Gastrocnemius medialis (tissue), 4 donors: ENCODE data around the gene ISLR. TPM values are rescaled to one million over a fixed set of nuclear protein-coding genes. Genes with fewer than 3 reads are reported as not detected.

Experiments
- ATAC-seq, 2 donors: fragments of 150-250 bp; one replicate each; pipeline ENCODE4 v1.9.1; 2016
- DNase-seq, 2 donors: peaks; one replicate each; pipeline ENCODE4 v3.0.0-alpha.2; 2019
- H3K27ac ChIP-seq, 4 donors: fragments of 200-600 bp; sonication (generic); 1 replicate in 1 of 4; 2 replicates in 3 of 4; pipeline ENCODE4 v1.5.1; 2016 to 2018; ENCODE audit warnings: mild to moderate bottlenecking in 2 of 4, moderate library complexity in 1 of 4
- H3K27me3 ChIP-seq, 3 donors: fragments of 200-600 bp; sonication (generic) in 2 of 3; 1 replicate in 1 of 3; 2 replicates in 2 of 3; pipeline versions ENCODE4 v1.5.1 to v1.6.0; 2016 to 2019; ENCODE audit warnings: mild to moderate bottlenecking in 1 of 3, moderate library complexity in 1 of 3
- H3K36me3 ChIP-seq, 2 donors: fragments of 200-600 bp; sonication (generic) in 1 of 2; one replicate each; pipeline ENCODE4 v1.5.1; 2017 to 2018
- H3K4me1 ChIP-seq, 2 donors: fragments of 200-600 bp; sonication (generic) in 1 of 2; one replicate each; pipeline ENCODE4 v1.5.1; 2016 to 2017; ENCODE audit warnings: mild to moderate bottlenecking in 2 of 2
- H3K4me3 ChIP-seq, 4 donors: fragments of 200-600 bp; sonication (generic) in 3 of 4; 1 replicate in 1 of 4; 2 replicates in 3 of 4; pipeline ENCODE4 v1.5.1; 2016 to 2019; ENCODE audit warnings: mild to moderate bottlenecking in 2 of 4
- H3K9me3 ChIP-seq, 3 donors: fragments of 200-600 bp; sonication (generic) in 2 of 3; 1 replicate in 1 of 3; 2 replicates in 2 of 3; pipeline ENCODE4 v1.5.1; 2016 to 2019
- CTCF ChIP-seq, 5 experiments: fragments of 450-650 bp in 3 of 5; fragments of 200-600 bp in 2 of 5; sonication (generic) in 2 of 5; IDR thresholded peaks in 4 of 5; conservative IDR thresholded peaks in 1 of 5; 1 replicate in 4 of 5; 2 replicates in 1 of 5; pipeline ENCODE4 v1.5.1; 2016 to 2019; ENCODE audit warnings: antibody characterized with exemption in 5 of 5, mild to moderate bottlenecking in 3 of 5, moderate library complexity in 3 of 5
- POLR2A ChIP-seq, 2 donors: fragments of 450-650 bp; IDR thresholded peaks; one replicate each; pipeline ENCODE4 v1.6.1; 2017; ENCODE audit warnings: antibody characterized with exemption in 2 of 2, mild to moderate bottlenecking in 2 of 2, moderate library complexity in 2 of 2
- in situ Hi-C, 4 donors: fragments of 200-750 bp; cut with MboI; loops; one replicate each; pipeline versions ENCODE4 v1.15.0 to v1.8.0; 2017; ENCODE audit warnings: low sequenced_read_pairs in 4 of 4
- intact Hi-C: fragments of 100-400 bp; cut with DNase I; formaldehyde crosslinking; loops from one replicate; pipeline ENCODE4 v1.15.1; 2023; ENCODE audit warnings: low total_unique reads
- total RNA-seq, 4 donors: library from RNA; depleted of rRNA; stranded (reverse); fragments of >200 nt; gene quantifications; one replicate each; pipeline versions ENCODE4 v1.1.0 to v1.2.3, GENCODE V29; 2016

Gene ISLR
- total RNA-seq, 4 donors from 2014 or later = 5.9 to 29.4 (median 25.9) TPM

GRCh38 chr15:74141591-74141990 is 31.9 kb upstream of the ISLR start:
- H3K27ac ChIP-seq = no peak overlapping the region
- intact Hi-C loops = loop anchor here (10.0 kb wide), 1 partner anchor 1693 kb away; no protein-coding TSS in a partner anchor
- no peaks in the 10 kb centered on the region for H3K9me3 ChIP-seq
- H3K4me3 ChIP-seq = no peak overlapping the region
- peaks cover 5 to 9% of the 10 kb centered on the region in 2 donors for H3K4me1 ChIP-seq
- in situ Hi-C loops = no loop called here
- no peaks in the 10 kb centered on the region for H3K36me3 ChIP-seq
- TF ChIP-seq CTCF (IDR thresholded peaks at IDR 0.05 in 4 of 5, conservative IDR thresholded peaks at IDR 0.05 in 1 of 5) = no peak
- TF ChIP-seq POLR2A (IDR thresholded peaks at IDR 0.05) = no peak
- DNase-seq = no peak
- peaks cover 9 to 12% (median 12%) of the 10 kb centered on the region in 3 donors for H3K27me3 ChIP-seq
- ATAC-seq = no peak

GRCh38 chr15:74144153-74144775 is 29.2 kb upstream of the ISLR start:
- Histone ChIP-seq H3K9me3 (no peaks in the 10 kb centered on the region), H3K4me1 (no peaks in the 10 kb centered on the region), H3K4me3 (no peak overlapping the region), H3K27me3 (peaks cover 0 to 14% (median 6%) of the 10 kb centered on the region in 3 donors), H3K27ac (no peak overlapping the region), H3K36me3 (no peaks in the 10 kb centered on the region)
- no peak for ATAC-seq
- in situ Hi-C loops = no loop called here
- intact Hi-C loops = loop anchor here (10.0 kb wide), 1 partner anchor 1691 kb away; no protein-coding TSS in a partner anchor
- no peak for DNase-seq
- TF ChIP-seq POLR2A (IDR thresholded peaks at IDR 0.05) (no peak), CTCF (IDR thresholded peaks at IDR 0.05 in 4 of 5, conservative IDR thresholded peaks at IDR 0.05 in 1 of 5) (no peak)

GRCh38 chr15:74146277-74146800 is 27.2 kb upstream of the ISLR start:
- no peak for TF ChIP-seq CTCF (IDR thresholded peaks at IDR 0.05 in 4 of 5, conservative IDR thresholded peaks at IDR 0.05 in 1 of 5)
- no peak for TF ChIP-seq POLR2A (IDR thresholded peaks at IDR 0.05)
- intact Hi-C loops (loop anchor here (10.0 kb wide), 1 partner anchor 1688 kb away; no protein-coding TSS in a partner anchor), in situ Hi-C loops (no loop called here)
- DNase-seq = no peak
- Histone ChIP-seq H3K36me3 (no peaks in the 10 kb centered on the region), H3K27me3 (peaks cover 0 to 16% (median 9%) of the 10 kb centered on the region in 3 donors), H3K4me1 (no peaks in the 10 kb centered on the region), H3K9me3 (no peaks in the 10 kb centered on the region), H3K27ac (no peak overlapping the region), H3K4me3 (no peak overlapping the region)
- no peak for ATAC-seq

GRCh38 chr15:74147051-74147450 is 26.5 kb upstream of the ISLR start:
- in situ Hi-C loops (no loop called here), intact Hi-C loops (loop anchor here (10.0 kb wide), 1 partner anchor 1688 kb away; no protein-coding TSS in a partner anchor)
- no peaks in the 10 kb centered on the region for H3K4me1 ChIP-seq
- no peaks in the 10 kb centered on the region for H3K36me3 ChIP-seq
- no peak for DNase-seq
- no peak for TF ChIP-seq POLR2A (IDR thresholded peaks at IDR 0.05)
- no peak for ATAC-seq
- H3K27me3 ChIP-seq = peaks cover 0 to 16% (median 10%) of the 10 kb centered on the region in 3 donors
- no peak overlapping the region for H3K4me3 ChIP-seq
- H3K27ac ChIP-seq = no peak overlapping the region
- H3K9me3 ChIP-seq = no peaks in the 10 kb centered on the region

GRCh38 chr15:74155766-74156417 is 17.6 kb upstream of the ISLR start:
- DNase-seq (no peak), ATAC-seq (no peak)
- Histone ChIP-seq H3K36me3 (no peaks in the 10 kb centered on the region), H3K4me1 (peaks cover 8 to 13% of the 10 kb centered on the region in 2 donors), H3K27ac (no peak overlapping the region), H3K27me3 (peaks cover 0 to 4% (median 0%) of the 10 kb centered on the region in 3 donors), H3K4me3 (no peak overlapping the region), H3K9me3 (no peaks in the 10 kb centered on the region)
- intact Hi-C loops = loop anchor here (5.0 kb wide), 1 partner anchor 96 kb away; no protein-coding TSS in a partner anchor
- in situ Hi-C loops = no loop called here
- TF ChIP-seq CTCF (IDR thresholded peaks at IDR 0.05 in 4 of 5, conservative IDR thresholded peaks at IDR 0.05 in 1 of 5) = no peak
- no peak for TF ChIP-seq POLR2A (IDR thresholded peaks at IDR 0.05)
